ENCODE measurements around the gene FEZ2. TPM values are rescaled to one million over a fixed set of nuclear protein-coding genes. Genes with fewer than 3 reads are reported as not detected.

Gene FEZ2
- total RNA-seq, 3 donors from 2014 or later: 48.5 to 63.8 (median 49.0) TPM

- no peaks in the 10 kb centered on the region for H3K27me3 ChIP-seq
- H3K4me1 ChIP-seq: no peaks in the 10 kb centered on the region
- no peaks in the 10 kb centered on the region for H3K9me3 ChIP-seq
- TF ChIP-seq POLR2A (IDR thresholded peaks at IDR 0.05): no peak
- TF ChIP-seq POLR2AphosphoS5 (IDR thresholded peaks at IDR 0.05): no peak
- no peak for TF ChIP-seq CTCF (IDR thresholded peaks at IDR 0.05)
- peak overlapping the region; percentile 62 to 69 for H3K27ac ChIP-seq
- no peak for DNase-seq (ENCODE audit: low spot score in 2 of 2)
- no peaks in the 10 kb centered on the region for H3K36me3 ChIP-seq
- no peak overlapping the region for H3K4me3 ChIP-seq
- intact Hi-C loops (cut with DNase I; ENCODE audit: low total_unique reads): no loop called here
Observed at GRCh38 chr2:36579297-36579664, 18.7 kb downstream of the FEZ2 start.

- intact Hi-C loops (cut with DNase I; ENCODE audit: low total_unique reads): no loop called here
- DNase-seq (ENCODE audit: low spot score in 2 of 2): no peak
- H3K36me3 ChIP-seq: no peaks in the 10 kb centered on the region
Observed at GRCh38 chr2:36578343-36579296, 19.3 kb downstream of the FEZ2 start.

GRCh38 chr2:36577884-36578283, 20.1 kb downstream of the FEZ2 start:
- Histone ChIP-seq H3K9me3 (no peaks in the 10 kb centered on the region), H3K36me3 (no peaks in the 10 kb centered on the region), H3K27ac (no peak overlapping the region), H3K4me1 (no peaks in the 10 kb centered on the region), H3K4me3 (no peak overlapping the region), H3K27me3 (no peaks in the 10 kb centered on the region)
- no peak for TF ChIP-seq POLR2AphosphoS5 (IDR thresholded peaks at IDR 0.05)
- TF ChIP-seq CTCF (IDR thresholded peaks at IDR 0.05): no peak
- TF ChIP-seq POLR2A (IDR thresholded peaks at IDR 0.05): no peak
- intact Hi-C loops (cut with DNase I; ENCODE audit: low total_unique reads): no loop called here
- no peak for DNase-seq (ENCODE audit: low spot score in 2 of 2)

More at GRCh38 chr2:36578343-36579296, 19.3 kb downstream of the FEZ2 start:
- no peaks in the 10 kb centered on the region for H3K4me1 ChIP-seq
- no peaks in the 10 kb centered on the region for H3K9me3 ChIP-seq
- no peak for TF ChIP-seq POLR2AphosphoS5 (IDR thresholded peaks at IDR 0.05)
- no peak for TF ChIP-seq CTCF (IDR thresholded peaks at IDR 0.05)
- TF ChIP-seq POLR2A (IDR thresholded peaks at IDR 0.05): no peak
- no peaks in the 10 kb centered on the region for H3K27me3 ChIP-seq
- H3K4me3 ChIP-seq: peak overlapping the region in 1 of 3 donors; percentile 6
- peak overlapping the region; percentile 62 to 69 for H3K27ac ChIP-seq

- Histone ChIP-seq H3K4me3 (no peak overlapping the region), H3K27me3 (no peaks in the 10 kb centered on the region), H3K36me3 (no peaks in the 10 kb centered on the region), H3K9me3 (no peaks in the 10 kb centered on the region), H3K27ac (no peak overlapping the region), H3K4me1 (no peaks in the 10 kb centered on the region)
- TF ChIP-seq POLR2AphosphoS5 (IDR thresholded peaks at IDR 0.05) (no peak), CTCF (IDR thresholded peaks at IDR 0.05) (no peak), POLR2A (IDR thresholded peaks at IDR 0.05) (no peak)
- intact Hi-C loops (cut with DNase I; ENCODE audit: low total_unique reads): no loop called here
- no peak for DNase-seq (ENCODE audit: low spot score in 2 of 2)
Observed at GRCh38 chr2:36574560-36574959, 23.4 kb downstream of the FEZ2 start.

GRCh38 chr2:36573165-36573564, 24.8 kb downstream of the FEZ2 start:
- TF ChIP-seq CTCF (IDR thresholded peaks at IDR 0.05): no peak
- Histone ChIP-seq H3K4me1 (no peaks in the 10 kb centered on the region), H3K9me3 (no peaks in the 10 kb centered on the region), H3K36me3 (no peaks in the 10 kb centered on the region), H3K27ac (no peak overlapping the region), H3K27me3 (no peaks in the 10 kb centered on the region), H3K4me3 (no peak overlapping the region)
- intact Hi-C loops (cut with DNase I; ENCODE audit: low total_unique reads): no loop called here
- DNase-seq (ENCODE audit: low spot score in 2 of 2): no peak
